Natural killer cell (primary cell): ENCODE data around the gene ACSM2B. TPM values are rescaled to one million over a fixed set of nuclear protein-coding genes. Genes with fewer than 3 reads are reported as not detected.

ENCODE experiments used
- ATAC-seq, 3 donors: fragments of 150-1000 bp in 2 of 3; fragments of 200-7000 bp in 1 of 3; cut with Tn5 transposase; 1 replicate in 1 of 3; 2 replicates in 2 of 3; pipeline ENCODE4 v1.10.0; 2021; ENCODE audit warnings: mild to moderate bottlenecking in 2 of 3, moderate library complexity in 2 of 3
- DNase-seq, 2 donors: peaks; one replicate each; pipeline versions ENCODE4 v3.0.0 to v3.0.0-alpha.2; 2013 to 2021; ENCODE audit warnings: mixed read lengths in 1 of 2
- H3K27ac ChIP-seq: one replicate; pipeline ENCODE4 v1.5.1; 2013; ENCODE audit warnings: mild to moderate bottlenecking, low read length
- H3K27me3 ChIP-seq: one replicate; pipeline ENCODE4 v1.6.1; 2013; ENCODE audit warnings: low read length; ENCODE audit not compliant: control insufficient read depth, insufficient read depth
- H3K36me3 ChIP-seq: one replicate; pipeline ENCODE4 v1.6.1; 2013; ENCODE audit warnings: low read length; ENCODE audit not compliant: control insufficient read depth, insufficient read depth
- H3K4me1 ChIP-seq: one replicate; pipeline ENCODE4 v1.6.1; 2013; ENCODE audit warnings: low read length; ENCODE audit not compliant: control insufficient read depth, insufficient read depth
- H3K4me3 ChIP-seq: one replicate; pipeline ENCODE4 v1.5.1; 2013; ENCODE audit warnings: low read length
- H3K9me3 ChIP-seq: one replicate; pipeline ENCODE4 v1.6.1; 2013; ENCODE audit warnings: low read length; ENCODE audit not compliant: control insufficient read depth, insufficient read depth
- H3K27ac Mint-ChIP-seq, 2 donors: one replicate each; pipeline ENCODE4 v1.8.0; 2022; ENCODE audit warnings: mild to moderate bottlenecking in 2 of 2, mixed read lengths in 2 of 2, moderate library complexity in 1 of 2
- H3K27me3 Mint-ChIP-seq, 2 donors: one replicate each; pipeline ENCODE4 v1.8.0; 2022; ENCODE audit warnings: low read depth in 2 of 2, mixed read lengths in 2 of 2
- H3K36me3 Mint-ChIP-seq: one replicate; pipeline ENCODE4 v1.8.0; 2022; ENCODE audit warnings: mixed read lengths
- H3K4me1 Mint-ChIP-seq, 2 donors: one replicate each; pipeline ENCODE4 v1.8.0; 2022; ENCODE audit warnings: mixed read lengths in 2 of 2
- H3K4me3 Mint-ChIP-seq: one replicate; pipeline ENCODE4 v1.8.0; 2022; ENCODE audit warnings: mild to moderate bottlenecking, moderate library complexity, mixed read lengths
- H3K9me3 Mint-ChIP-seq, 2 donors: one replicate each; pipeline ENCODE4 v1.8.0; 2022; ENCODE audit warnings: mixed read lengths in 2 of 2
- WGBS: methylation state at CpG from one replicate; pipeline ENCODE4 v1.1.7; 2013; ENCODE audit warnings: missing lambda C conversion rate; ENCODE audit not compliant: insufficient coverage; 5-methylcytosine and 5-hydroxymethylcytosine counted together
- intact Hi-C: fragments of 100-400 bp; cut with micrococcal nuclease; formaldehyde crosslinking; loops from one replicate; pipeline ENCODE4 v1.14.2; 2022
- total RNA-seq, 4 donors: library from RNA; stranded (reverse); fragments of 120-200 nt in 1 of 4; gene quantifications; one replicate each; pipeline versions ENCODE4 v1.2.3 to v1.2.4, GENCODE V29; 2013 to 2022
- TF ChIP-seq, protein P1 (sequence below): fragments of 200-600 bp; IDR thresholded peaks from one replicate; pipeline ENCODE4 v1.8.0; 2022; ENCODE audit warnings: antibody characterized with exemption

The ACSM2B gene
- total RNA-seq, 3 donors from 2014 or later (not counting 1 experiment from before 2014, with no cell fraction given), result not detected

DNA sequence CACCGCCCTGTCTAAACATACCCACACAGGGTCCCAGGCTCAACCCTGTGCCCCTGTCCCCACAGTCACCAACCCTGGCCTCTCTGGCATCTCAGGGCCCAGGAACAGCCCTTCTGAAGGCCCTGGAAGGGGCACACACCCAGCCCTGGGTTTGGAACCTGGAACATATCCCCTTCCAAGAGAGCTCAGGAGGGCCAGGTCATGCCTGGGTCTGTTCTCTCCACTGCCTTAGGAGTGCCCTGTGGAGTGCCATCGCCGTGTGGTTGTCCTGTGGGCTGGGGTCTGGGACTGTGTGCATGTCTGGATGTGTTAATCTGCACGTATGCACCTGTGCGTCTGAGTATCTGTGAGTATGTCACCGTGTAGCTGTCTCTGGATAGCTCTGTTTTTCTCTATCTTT is 45.2 kb upstream of the ACSM2B start:
- Mint-ChIP-seq H3K27ac (no peak overlapping the region), H3K4me1 (no peaks in the 10 kb centered on the region), H3K4me3 (no peak overlapping the region), H3K27me3 (peaks cover 8 to 16% of the 10 kb centered on the region in 2 donors), H3K9me3 (no peaks in the 10 kb centered on the region), H3K36me3 (no peaks in the 10 kb centered on the region)
- TF ChIP-seq, protein P1, sequence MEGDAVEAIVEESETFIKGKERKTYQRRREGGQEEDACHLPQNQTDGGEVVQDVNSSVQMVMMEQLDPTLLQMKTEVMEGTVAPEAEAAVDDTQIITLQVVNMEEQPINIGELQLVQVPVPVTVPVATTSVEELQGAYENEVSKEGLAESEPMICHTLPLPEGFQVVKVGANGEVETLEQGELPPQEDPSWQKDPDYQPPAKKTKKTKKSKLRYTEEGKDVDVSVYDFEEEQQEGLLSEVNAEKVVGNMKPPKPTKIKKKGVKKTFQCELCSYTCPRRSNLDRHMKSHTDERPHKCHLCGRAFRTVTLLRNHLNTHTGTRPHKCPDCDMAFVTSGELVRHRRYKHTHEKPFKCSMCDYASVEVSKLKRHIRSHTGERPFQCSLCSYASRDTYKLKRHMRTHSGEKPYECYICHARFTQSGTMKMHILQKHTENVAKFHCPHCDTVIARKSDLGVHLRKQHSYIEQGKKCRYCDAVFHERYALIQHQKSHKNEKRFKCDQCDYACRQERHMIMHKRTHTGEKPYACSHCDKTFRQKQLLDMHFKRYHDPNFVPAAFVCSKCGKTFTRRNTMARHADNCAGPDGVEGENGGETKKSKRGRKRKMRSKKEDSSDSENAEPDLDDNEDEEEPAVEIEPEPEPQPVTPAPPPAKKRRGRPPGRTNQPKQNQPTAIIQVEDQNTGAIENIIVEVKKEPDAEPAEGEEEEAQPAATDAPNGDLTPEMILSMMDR, result no peak
- Histone ChIP-seq H3K4me3 (no peak overlapping the region), H3K36me3 (no peaks in the 10 kb centered on the region), H3K9me3 (no peaks in the 10 kb centered on the region), H3K27ac (no peak overlapping the region), H3K4me1 (no peaks in the 10 kb centered on the region), H3K27me3 (no peaks in the 10 kb centered on the region)
- DNase-seq (no peak), ATAC-seq (no peak)
- intact Hi-C loops, result no loop called here
- 89% methylated on average over 6 of the region's 6 CpGs for WGBS

DNA sequence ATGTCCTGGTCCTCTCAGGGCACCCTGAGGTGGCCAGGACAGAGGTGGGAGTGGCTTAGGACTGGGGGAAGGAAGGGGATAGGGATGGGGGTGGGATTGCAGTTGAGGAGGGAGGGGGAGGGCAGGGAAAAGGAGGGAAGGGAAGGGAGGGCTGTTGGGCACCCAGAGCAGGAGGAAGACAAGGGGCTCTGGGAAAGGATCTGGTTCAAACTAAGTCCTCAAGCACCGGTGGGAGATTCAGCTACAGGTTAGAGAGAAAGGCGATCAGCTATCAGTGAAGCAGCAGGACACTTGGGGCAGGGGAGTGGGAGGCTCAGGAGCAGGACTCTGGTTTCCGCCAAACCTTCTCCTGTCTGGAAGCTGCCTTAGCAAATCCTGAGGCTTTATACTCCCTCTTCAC is 44.6 kb upstream of the ACSM2B start:
- Histone ChIP-seq H3K4me3 (no peak overlapping the region), H3K36me3 (no peaks in the 10 kb centered on the region), H3K27me3 (no peaks in the 10 kb centered on the region), H3K9me3 (no peaks in the 10 kb centered on the region), H3K4me1 (no peaks in the 10 kb centered on the region), H3K27ac (no peak overlapping the region)
- DNase-seq, result no peak
- ATAC-seq, result no peak
- intact Hi-C loops, result no loop called here
- no peak overlapping the region for H3K4me3 Mint-ChIP-seq
- H3K4me1 Mint-ChIP-seq, result no peaks in the 10 kb centered on the region
- 82% methylated on average over 3 of the region's 3 CpGs for WGBS
- TF ChIP-seq, protein P1, result no peak
- H3K9me3 Mint-ChIP-seq, result no peaks in the 10 kb centered on the region
- H3K36me3 Mint-ChIP-seq, result no peaks in the 10 kb centered on the region
- peaks cover 8 to 21% of the 10 kb centered on the region in 2 donors for H3K27me3 Mint-ChIP-seq
- no peak overlapping the region for H3K27ac Mint-ChIP-seq

DNA sequence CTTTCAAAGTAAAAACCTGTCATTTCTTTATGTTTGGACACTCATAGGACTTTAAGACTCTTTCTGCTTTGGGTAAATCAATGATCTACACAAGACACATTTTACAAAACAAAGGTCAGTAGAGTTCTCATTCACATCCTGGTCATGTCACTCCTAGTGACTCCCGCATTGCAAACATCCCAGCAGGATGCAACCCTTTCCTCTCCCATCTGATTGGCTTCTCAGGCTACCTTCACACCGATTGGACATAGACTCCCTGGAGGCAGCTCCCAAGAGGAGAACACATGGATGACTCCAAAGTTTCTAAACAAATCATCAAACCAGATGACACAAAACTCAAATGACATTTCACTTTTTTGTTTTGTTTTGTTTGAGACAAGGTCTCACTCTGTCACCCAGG is 43.8 kb upstream of the ACSM2B start:
- H3K4me3 Mint-ChIP-seq, result no peak overlapping the region
- no peak overlapping the region for H3K4me3 ChIP-seq
- WGBS, result 88% methylated on average over 2 of the region's 2 CpGs
- H3K36me3 Mint-ChIP-seq, result no peaks in the 10 kb centered on the region
- TF ChIP-seq, protein P1, result no peak
- H3K4me1 Mint-ChIP-seq, result no peaks in the 10 kb centered on the region
- DNase-seq (no peak), ATAC-seq (no peak)
- no peaks in the 10 kb centered on the region for H3K9me3 ChIP-seq
- H3K27ac Mint-ChIP-seq, result no peak overlapping the region
- H3K4me1 ChIP-seq, result no peaks in the 10 kb centered on the region
- H3K36me3 ChIP-seq, result no peaks in the 10 kb centered on the region
- no peaks in the 10 kb centered on the region for H3K9me3 Mint-ChIP-seq
- no peak overlapping the region for H3K27ac ChIP-seq
- no peaks in the 10 kb centered on the region for H3K27me3 ChIP-seq
- H3K27me3 Mint-ChIP-seq, result peaks cover 8 to 21% of the 10 kb centered on the region in 2 donors
- intact Hi-C loops, result no loop called here

DNA sequence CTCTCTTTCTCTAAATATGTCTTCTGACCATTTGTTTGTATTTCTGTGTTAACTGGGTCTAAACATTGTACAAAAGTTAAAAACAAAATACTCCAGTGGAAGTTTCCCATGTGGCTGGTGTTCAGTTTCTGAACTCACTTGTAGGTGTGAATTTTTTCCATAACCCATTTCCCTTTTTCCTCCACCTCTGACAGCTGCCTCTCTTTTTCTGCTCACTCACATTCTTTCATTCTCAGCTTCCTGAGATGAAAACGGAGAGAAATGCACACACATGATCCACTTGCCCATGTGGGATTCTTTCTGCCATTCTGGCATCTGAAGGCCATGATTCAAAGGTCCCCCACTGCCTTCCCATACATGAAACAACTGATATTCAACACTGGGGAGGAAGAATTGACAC is 41.1 kb upstream of the ACSM2B start:
- DNase-seq, result no peak
- Histone ChIP-seq H3K9me3 (no peaks in the 10 kb centered on the region), H3K27ac (no peak overlapping the region), H3K4me1 (no peaks in the 10 kb centered on the region), H3K4me3 (no peak overlapping the region), H3K27me3 (no peaks in the 10 kb centered on the region), H3K36me3 (no peaks in the 10 kb centered on the region)
- H3K9me3 Mint-ChIP-seq, result no peaks in the 10 kb centered on the region
- no peaks in the 10 kb centered on the region for H3K4me1 Mint-ChIP-seq
- no peak overlapping the region for H3K27ac Mint-ChIP-seq
- no peak for ATAC-seq
- WGBS, result 52% methylated on average over 1 of the region's 1 CpG
- H3K36me3 Mint-ChIP-seq, result no peaks in the 10 kb centered on the region
- peaks cover 9 to 38% of the 10 kb centered on the region in 2 donors for H3K27me3 Mint-ChIP-seq
- no peak overlapping the region for H3K4me3 Mint-ChIP-seq
- TF ChIP-seq, protein P1, result no peak
- intact Hi-C loops, result no loop called here
